Measurements from ENCODE around the gene CACNA2D3.

Gene CACNA2D3

GRCh38 chr3:54712539-54712938 lies 590.2 kb downstream of the CACNA2D3 start:
- no peak for DNase-seq

GRCh38 chr3:54713031-54713430 lies 590.7 kb downstream of the CACNA2D3 start:
- DNase-seq, result no peak

DNA sequence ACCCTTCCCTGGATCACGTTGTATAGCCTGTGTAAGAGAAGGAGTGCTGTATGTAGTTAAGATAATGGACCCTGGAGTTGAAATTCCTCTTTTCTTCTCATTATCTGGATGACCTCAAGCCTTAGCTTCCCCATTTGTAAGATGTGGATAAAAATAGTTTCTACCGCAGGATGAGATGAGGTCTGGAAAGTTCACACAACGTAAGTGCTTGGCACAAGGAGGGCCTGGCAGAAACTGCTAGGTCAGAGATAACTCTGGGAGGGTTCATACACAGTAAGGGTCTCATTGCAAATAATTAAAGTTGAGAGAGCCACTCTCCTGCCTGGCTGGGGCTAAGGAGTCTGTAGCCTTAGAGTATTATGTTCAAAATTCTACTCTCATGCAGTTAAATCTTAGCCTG lies 591.1 kb downstream of the CACNA2D3 start:
- DNase-seq, result no peak

GRCh38 chr3:54714035-54714434 lies 591.7 kb downstream of the CACNA2D3 start:
- DNase-seq, result no peak

DNA sequence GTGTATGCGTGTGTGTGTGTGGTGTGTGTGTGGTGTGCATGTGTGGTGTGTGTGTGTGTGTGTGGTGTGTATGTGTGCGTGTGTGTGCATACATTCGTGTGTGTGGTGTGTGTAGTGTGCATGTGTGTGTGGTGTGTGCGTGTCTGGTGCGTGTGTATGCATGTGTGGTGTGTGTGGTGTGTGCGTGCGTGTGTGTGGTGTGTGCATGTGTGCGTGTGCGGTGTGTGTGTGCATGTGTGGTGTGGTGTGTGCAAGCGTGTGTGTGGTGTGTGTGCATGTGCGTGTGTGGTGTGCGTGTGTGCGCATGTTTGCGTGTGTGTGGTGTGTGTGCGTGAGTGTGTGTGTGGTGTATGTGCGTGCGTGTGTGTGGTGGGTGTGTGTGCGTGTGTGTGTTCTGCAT lies 595.2 kb downstream of the CACNA2D3 start:
- DNase-seq, result no peak

- DNase-seq, result no peak
Observed at GRCh38 chr3:54719914-54720313, 597.6 kb downstream of the CACNA2D3 start.

DNA sequence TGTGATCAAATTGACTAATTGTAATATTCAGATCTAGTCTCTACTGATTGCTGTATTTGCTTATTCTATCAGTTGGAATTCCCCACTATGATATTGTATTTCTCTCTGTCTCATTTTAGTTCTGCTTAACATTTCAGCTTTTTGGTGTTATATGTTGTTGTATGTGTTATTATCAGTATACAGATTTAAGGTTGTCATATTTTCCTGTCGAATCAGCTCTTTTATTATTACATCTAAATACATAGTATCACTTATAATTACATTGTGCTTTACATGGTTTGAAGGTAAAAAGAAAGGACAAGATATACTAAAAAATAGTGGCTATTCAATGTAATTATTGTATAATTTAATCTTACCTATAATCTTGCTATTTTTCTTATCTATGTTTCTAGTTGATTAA lies 598.3 kb downstream of the CACNA2D3 start:
- DNase-seq, result no peak

DNA sequence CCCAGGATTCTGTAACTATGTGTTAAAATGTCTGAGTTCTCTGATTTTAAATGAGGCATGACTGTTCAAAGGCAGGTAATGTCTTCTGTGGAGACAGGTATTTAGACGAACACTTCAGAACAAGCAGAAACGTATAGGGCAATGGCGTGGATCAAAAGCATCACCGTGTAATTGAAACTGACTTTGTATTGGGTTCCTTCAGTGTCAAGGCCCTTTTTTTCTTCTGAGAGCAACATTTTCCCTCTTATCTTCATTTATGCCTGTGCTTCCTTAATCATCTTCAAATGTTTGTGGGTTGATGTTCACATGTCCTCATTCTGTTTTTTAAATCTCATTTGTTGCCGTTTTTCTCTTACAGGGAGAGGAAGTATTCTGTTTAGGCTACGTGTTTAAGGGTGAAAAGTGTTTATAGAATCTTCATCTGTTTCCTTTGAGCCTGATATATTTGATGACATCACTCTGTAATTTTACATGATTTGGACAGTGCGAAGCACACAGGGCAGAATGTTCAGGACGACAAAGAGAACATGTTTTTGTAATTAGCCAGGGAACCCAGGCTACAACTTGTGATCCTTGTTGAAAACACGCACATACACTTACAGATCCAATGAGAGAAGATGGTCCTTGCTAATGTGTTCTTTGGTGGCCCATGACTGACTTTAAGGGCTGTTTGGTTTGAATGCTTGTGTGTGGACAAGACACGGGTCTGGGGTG lies 609.5 kb downstream of the CACNA2D3 start:
- no peak for DNase-seq

DNA sequence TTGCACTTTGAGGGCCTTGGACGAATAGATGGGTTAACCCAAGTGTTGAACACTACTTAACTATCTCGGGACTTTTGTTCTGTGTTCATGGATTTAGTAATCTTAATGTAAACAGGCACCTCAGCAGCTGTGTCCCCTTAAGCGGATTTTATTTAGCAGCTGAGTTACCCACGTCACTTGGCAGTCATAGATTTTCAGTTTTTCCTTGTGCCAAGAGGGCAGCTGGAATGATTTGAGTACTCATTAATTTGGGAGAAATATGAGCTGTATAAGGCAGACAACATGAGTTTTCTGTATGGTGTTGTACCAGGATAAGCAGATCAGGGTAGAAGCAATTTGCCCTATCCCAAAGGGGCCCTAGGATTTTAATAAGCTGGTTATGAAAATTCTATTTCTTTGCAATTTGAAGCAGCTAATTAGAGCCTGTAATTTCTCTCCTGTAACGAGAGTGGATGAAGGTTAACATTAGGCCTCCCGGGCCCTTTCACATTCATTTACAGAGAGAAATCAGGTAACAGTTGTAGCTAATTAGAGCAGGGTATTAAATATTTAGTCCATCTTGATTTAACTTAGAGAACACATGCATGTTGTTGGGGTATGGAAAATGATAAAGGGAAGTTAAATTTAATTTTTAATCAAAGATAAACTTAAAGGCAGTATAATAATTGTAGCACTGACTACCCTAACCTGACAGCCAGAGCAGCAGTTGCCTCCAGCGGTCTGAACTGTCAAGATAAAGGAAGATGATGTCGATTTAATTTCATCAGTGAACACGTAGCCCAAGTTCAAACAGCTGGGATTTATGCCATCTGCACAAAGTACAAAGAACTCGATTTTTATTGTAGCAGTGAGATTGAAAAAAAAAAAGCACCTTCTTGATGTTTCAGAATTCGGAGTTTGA lies 611.0 kb downstream of the CACNA2D3 start:
- DNase-seq, result no peak

- no peak for DNase-seq
Observed at GRCh38 chr3:54736459-54736858, 614.1 kb downstream of the CACNA2D3 start.

GRCh38 chr3:54743755-54744154 lies 621.4 kb downstream of the CACNA2D3 start:
- no peak for DNase-seq

GRCh38 chr3:54744291-54744690 lies 621.9 kb downstream of the CACNA2D3 start:
- DNase-seq, result no peak

- no peak for DNase-seq
Observed at GRCh38 chr3:54745843-54746242, 623.5 kb downstream of the CACNA2D3 start.

GRCh38 chr3:54746722-54747121 lies 624.4 kb downstream of the CACNA2D3 start:
- DNase-seq, result no peak

DNA sequence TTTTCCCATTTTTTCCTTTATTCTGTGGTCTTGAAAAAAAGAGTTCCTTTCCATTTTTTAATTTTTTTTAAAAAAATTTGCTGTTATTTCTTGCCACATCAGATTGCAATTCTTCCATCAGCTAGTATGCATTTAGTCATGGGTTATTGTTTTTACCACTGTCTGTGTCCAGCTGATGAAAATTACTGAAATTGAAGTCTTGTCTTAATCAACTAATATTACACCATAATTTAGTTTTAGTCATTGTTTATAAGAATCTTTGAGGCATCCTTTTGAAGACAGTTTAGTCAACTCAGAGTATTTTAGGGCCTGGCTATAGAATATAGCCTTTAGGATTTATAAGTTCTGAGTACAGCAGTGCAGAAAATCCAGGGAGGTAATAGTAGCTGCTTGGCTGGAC lies 633.4 kb downstream of the CACNA2D3 start:
- no peak for DNase-seq

DNA sequence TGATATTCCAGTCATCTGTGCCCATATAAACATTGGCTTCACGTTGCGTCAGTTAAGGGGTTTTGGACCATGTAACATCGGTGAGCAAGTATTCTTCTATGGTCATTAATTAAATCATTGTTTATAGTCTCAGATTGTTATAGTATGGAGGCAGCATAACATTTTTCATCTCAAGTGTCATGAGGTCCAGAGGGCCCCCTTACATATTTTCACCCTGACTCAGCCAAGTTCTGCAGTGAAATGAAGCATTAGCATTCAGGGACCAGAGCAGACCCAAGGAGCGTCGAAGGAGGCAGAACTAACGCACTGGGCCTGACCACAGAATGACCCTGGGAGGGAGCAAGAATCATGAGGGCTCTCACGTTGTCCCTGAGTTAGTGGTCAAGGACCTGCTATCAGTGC lies 634.0 kb downstream of the CACNA2D3 start:
- no peak for DNase-seq

DNA sequence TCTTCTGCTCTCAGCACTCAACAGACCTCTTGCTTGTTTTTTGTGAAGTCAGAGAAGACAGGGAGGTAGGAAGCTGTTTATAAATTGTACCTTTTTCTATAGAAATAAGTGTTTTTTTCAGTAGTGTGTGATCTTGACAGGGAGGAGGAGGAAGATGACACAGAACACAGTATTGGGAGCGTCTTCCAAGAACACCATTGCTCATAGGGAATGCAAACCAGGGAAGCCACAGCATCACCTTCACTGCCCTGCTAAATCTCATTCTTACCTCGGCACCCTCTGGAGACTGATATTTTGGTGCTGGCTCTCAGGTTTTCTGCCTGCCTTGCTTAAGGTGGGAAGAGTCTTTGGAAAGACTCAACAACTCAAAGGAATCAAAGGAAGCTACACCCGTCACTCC lies 636.1 kb downstream of the CACNA2D3 start:
- no peak for DNase-seq

DNA sequence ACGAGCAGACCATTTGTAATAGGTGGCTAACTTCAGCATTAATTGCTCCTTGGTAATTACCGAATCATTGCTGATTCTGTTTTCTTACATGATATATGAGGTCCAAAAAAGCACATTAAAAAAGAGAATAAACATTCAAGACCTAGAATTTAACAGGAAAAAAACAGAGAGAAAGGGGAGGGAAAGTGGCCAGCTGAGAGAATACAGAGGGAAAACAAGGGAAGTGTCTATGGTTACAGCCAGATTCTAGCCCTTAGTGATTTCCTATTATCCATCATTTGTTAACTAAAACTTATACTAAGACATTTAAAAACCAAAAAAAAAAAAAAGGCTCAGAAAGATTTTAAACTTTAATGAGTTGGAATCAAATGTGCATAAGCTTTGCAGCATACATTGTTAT lies 636.8 kb downstream of the CACNA2D3 start:
- no peak for DNase-seq

- no peak for DNase-seq
Observed at GRCh38 chr3:54760201-54760600, 637.8 kb downstream of the CACNA2D3 start.

DNA sequence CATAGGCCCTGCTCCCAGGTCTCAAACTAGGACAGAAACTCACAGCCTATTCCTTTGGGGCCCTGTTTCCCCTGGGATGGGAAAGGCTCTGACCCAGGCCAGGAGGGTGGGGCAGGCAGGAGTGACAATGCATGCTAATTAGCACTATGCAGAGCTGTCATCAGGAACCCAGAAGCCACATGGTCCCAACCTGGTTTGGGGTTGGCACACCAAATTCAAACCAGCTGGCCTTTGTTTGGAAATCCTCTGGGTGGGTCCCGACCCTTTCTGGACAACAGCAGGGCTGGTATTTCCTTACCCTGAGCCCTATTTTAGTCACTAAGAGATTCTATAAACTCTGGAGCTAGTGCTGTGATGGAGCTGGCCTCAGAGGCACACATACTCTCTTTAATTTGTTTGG lies 639.3 kb downstream of the CACNA2D3 start:
- no peak for DNase-seq

GRCh38 chr3:54764911-54765310 lies 642.6 kb downstream of the CACNA2D3 start:
- DNase-seq, result no peak

- DNase-seq, result no peak
Observed at GRCh38 chr3:54771050-54771449, 648.7 kb downstream of the CACNA2D3 start.

GRCh38 chr3:54772051-54772450 lies 649.7 kb downstream of the CACNA2D3 start:
- DNase-seq, result no peak

DNA sequence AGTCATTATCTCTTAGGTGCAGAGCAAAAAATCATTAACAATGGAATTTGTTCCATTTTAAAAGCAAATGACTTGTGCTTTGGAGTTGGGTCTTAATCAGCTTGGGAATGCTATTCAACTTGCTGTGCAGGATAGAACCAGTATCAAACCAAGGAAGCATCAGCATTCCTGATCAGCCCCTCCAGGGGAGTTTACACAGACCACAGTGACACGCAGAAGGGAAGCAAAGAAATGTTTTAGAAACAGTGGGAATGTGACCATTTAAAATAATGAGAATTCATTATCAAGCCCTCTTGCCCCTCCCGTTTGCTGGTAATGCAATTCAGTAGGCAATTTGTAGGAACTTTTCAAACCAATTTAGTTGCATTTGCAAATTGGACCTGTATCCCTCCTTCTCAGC lies 650.4 kb downstream of the CACNA2D3 start:
- no peak for DNase-seq

Measured in CD4-positive, alpha-beta T cell treated with Interferon gamma for 1 hour (primary cell).